ENCODE measurements around the gene CITED4.

CITED4 gene

GRCh38 chr1:40884055-40884795 lies 22.1 kb upstream of the CITED4 start:
- DNase-seq: no peak

- peak in 1 of 2 experiments; percentile 72 for DNase-seq
Measured at GRCh38 chr1:40880813-40881549, 18.8 kb upstream of the CITED4 start.

- no peak for DNase-seq
Measured at GRCh38 chr1:40879482-40880175, 17.5 kb upstream of the CITED4 start.

- DNase-seq: no peak
Measured at GRCh38 chr1:40878906-40879305, 16.7 kb upstream of the CITED4 start.

GRCh38 chr1:40877698-40878097 lies 15.5 kb upstream of the CITED4 start:
- DNase-seq: peak; percentile 74 to 88

GRCh38 chr1:40876891-40877290 lies 14.7 kb upstream of the CITED4 start:
- no peak for DNase-seq

- no peak for DNase-seq
Measured at GRCh38 chr1:40876436-40876761, 14.2 kb upstream of the CITED4 start.

GRCh38 chr1:40873863-40874472 lies 11.8 kb upstream of the CITED4 start:
- no peak for DNase-seq

- peak in 1 of 2 experiments; percentile 16 for DNase-seq
Measured at GRCh38 chr1:40872276-40872675, 10.1 kb upstream of the CITED4 start.

- DNase-seq: no peak
Measured at GRCh38 chr1:40870135-40870728, 8.1 kb upstream of the CITED4 start.

- DNase-seq: no peak
Measured at GRCh38 chr1:40868051-40868723, 6.0 kb upstream of the CITED4 start.

- no peak for DNase-seq
Measured at GRCh38 chr1:40861224-40862003, 749 bp downstream of the CITED4 start.

GRCh38 chr1:40860706-40861223 lies 1.4 kb downstream of the CITED4 start:
- no peak for DNase-seq

- DNase-seq: no peak
Measured at GRCh38 chr1:40858856-40859416, 3.2 kb downstream of the CITED4 start.

GRCh38 chr1:40857737-40858136 lies 4.4 kb downstream of the CITED4 start:
- peak in 1 of 2 experiments; percentile 58 for DNase-seq

- DNase-seq: no peak
Measured at GRCh38 chr1:40856656-40857302, 5.4 kb downstream of the CITED4 start.

- DNase-seq: no peak
Measured at GRCh38 chr1:40856116-40856515, 6.0 kb downstream of the CITED4 start.

GRCh38 chr1:40855513-40855912 lies 6.7 kb downstream of the CITED4 start:
- no peak for DNase-seq

GRCh38 chr1:40853885-40854170 lies 8.3 kb downstream of the CITED4 start:
- DNase-seq: peak; percentile 84 to 98

GRCh38 chr1:40853113-40853884 lies 8.9 kb downstream of the CITED4 start:
- no peak for DNase-seq
